ENCODE measurements around the gene RTN4IP1.

RTN4IP1 gene, protein sequence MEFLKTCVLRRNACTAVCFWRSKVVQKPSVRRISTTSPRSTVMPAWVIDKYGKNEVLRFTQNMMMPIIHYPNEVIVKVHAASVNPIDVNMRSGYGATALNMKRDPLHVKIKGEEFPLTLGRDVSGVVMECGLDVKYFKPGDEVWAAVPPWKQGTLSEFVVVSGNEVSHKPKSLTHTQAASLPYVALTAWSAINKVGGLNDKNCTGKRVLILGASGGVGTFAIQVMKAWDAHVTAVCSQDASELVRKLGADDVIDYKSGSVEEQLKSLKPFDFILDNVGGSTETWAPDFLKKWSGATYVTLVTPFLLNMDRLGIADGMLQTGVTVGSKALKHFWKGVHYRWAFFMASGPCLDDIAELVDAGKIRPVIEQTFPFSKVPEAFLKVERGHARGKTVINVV

DNA sequence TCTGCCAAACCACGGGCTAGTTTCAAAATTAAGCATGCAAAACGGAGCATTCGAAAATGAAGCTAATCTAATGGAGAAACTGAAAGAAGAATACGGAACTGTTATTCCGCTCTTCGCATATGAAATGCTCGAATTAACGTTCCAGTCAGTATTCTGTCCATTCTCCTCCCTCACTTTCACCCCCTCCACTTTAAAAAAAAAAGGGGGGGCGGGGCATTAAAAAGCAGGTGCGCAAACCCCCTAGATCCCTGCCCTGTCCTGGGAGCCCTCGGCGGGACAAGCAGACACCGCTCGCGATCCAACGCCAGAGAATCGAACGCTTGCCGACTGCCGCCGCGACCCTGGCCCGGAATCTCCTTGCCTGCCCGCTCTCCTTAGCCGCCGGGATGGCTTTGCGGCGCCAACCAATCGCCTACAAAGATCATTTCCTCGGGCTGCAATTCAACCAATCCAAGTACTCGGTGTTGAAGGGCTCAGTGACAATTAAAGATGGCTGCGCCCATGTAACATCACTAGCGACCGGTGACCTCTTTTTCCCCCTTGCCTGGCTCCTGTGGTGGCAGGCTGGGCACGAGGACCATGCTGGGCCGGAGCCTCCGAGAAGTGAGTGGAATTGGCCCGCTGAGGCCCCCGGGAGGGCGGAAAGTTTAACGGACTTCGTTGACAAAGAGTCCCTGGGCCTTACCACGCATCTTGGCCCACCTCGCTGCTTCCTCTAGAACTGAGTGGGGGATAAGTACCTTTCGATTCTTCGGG lies at the start of gene RTN4IP1, which contains the start of gene QRSL1:
Gene RTN4IP1, minus strand, starts transcription at position 396 of the 756 bp plus-strand sequence. CDS start 477 bp downstream, outside the sequence.
Gene QRSL1, plus strand, starts transcription at position 476 of the 756 bp plus-strand sequence. Its CDS starts 104 bp downstream, at position 580.
- DNase-seq (ENCODE audit: low read depth in 2 of 2) = peak; percentile 87

DNA sequence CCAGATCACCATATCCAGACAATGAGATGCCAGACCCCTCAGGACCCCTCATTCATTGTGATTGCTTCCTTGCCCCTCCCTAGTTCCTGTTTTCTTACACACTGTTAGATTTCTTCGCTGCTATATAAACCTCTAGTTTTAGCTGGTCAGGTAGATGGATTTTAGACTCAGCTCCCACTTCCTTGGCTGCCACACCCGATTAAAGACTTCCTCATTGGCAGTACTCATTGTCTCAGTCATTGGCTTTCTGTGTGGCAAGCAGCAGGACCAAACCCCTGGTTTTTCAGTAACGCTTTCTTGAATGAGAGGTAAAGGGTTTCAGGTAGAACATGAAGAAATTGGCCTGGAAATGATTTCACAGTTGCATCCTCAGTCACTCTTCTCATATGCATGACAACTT lies 48.0 kb upstream of the RTN4IP1 start:
- DNase-seq (ENCODE audit: low read depth in 2 of 2) = no peak

DNA sequence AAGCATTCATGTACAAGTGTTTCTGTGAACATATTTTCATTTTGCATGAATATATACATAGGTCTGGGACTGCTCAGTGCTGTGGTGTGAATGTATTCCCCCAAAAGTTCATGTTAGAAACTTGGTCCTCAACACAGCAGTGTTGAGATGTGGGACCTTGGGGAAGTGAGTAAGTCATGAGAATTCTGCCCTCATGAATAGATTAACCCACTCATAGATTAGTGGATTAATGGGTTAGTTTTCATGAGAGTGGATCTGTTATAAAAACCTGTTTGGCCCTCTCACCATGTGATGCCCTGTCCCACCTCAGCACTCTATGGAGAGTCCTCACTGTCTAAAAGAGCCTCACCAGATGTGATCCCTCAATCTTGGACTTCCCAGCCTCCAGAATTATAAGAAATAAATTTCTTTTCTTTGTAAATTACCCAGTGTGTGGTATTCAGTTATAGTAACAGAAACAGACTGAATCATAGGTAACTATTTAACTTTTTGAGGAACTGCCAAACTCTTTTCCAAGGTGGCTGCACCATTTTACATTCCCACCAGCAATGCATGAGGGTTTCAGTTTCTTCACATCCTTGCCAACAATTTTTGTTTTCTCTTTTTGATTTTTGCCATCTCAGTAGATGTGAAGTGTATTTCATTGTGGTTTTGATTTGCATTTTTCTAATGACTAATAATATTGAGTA lies 45.4 kb upstream of the RTN4IP1 start:
- DNase-seq (ENCODE audit: low read depth in 2 of 2) = no peak

DNA sequence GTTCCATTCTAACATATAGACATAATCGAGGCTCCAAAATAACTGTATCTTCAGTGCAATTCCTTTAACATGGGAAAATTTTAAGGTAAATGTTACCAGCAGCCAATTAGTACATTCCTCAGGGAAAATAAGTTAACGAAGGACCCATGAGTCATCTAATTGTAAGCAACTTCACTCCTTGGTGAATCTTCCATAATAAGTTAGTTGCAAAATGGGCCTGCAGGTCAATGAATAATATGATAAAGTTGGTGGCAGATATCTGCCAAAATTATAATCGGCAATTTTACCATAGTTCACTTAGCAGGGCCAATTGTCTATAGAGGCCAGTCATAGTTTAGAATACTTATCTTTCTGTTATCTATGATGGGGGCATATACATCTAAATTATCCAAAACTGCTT lies 42.4 kb upstream of the RTN4IP1 start:
- DNase-seq (ENCODE audit: low read depth in 2 of 2) = no peak

DNA sequence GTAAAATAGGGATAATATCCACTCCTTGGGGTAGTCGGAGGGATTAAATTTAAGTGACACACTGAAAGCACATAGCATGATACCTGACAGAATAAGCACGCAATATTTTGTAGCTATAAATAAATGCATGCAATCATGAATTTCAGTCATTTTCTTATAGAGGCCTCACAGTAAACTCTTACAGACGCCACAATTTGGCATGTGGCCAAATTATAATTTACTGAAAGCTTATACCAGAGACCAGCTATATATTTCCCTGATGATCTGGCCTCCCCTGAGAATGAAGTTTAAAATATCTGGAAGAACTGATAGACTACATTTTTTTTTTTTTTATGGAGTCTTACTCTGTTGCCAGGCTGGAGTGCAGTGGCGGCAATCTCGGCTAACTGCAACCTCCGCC lies 40.9 kb upstream of the RTN4IP1 start:
- no peak for DNase-seq (ENCODE audit: low read depth in 2 of 2)

DNA sequence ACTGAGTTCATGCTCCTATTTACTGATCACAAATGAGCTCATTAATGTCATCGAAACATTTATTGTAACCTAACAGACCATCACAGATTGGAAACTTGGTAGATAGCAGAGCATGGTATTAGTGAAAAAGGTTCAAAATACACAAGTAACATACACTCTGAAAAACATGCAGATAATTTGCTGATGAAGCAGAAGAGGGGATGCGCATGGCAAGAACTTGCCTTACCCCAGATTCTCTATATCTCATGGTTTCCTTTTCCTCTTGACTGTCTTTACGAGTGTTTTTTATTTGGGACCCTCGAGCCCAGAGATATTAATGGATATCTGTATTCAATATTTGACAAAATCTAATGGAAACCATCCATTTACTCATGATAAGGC lies 37.7 kb upstream of the RTN4IP1 start:
- DNase-seq (ENCODE audit: low read depth in 2 of 2) = no peak

DNA sequence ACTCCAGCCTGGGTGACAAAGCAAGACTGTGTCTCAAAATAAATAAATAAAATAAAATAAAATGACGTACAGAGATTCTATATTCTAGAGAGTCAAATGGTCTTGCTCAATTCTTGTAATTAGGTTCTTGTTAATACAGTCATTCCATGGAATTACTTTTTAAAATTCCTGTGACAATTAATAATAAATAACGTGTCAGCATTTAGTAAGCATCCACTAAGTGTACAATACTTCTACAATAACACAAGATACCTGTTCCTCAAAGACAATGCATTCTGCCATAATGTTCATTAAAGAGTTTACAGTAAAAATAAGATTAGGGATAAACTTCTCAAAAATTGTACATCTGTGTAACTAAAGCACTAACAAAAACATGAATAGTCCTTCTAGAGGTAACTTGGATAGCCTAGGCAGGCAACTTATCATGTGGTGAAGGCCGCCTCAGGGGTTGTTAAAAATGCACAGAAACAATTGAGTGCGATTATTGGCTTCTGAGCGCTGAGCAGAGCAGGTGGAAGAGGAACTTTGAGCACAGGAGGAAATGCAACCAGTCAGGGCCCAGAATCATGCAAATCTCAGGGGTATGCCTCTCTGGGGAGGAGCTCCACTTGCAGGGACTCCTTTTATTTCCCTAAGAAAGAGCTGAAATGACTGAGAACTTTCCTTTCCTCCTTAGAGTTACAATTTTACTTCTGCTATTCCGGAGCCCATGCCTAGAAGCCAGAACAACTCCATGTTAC lies 37.2 kb upstream of the RTN4IP1 start:
- DNase-seq (ENCODE audit: low read depth in 2 of 2) = no peak

DNA sequence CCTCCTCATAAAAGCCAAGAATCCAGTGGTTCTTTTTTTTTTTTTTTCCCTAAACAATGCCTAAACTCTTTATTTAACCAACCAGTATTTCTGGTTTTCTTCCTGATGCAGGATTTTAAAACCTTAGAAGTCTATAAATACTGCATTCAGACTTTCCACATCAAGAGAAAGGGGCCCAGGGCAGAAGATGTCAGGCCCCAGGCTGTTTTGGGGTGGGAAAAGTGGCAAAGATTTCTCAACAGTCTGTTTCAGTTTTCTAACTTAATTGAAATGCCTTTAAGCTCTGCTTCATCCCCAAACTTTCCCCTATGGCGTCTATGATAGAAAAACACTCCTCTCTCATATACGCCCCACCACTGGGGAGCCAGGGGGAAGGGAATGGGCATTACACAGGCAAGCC lies 33.2 kb upstream of the RTN4IP1 start:
- DNase-seq (ENCODE audit: low read depth in 2 of 2) = no peak

DNA sequence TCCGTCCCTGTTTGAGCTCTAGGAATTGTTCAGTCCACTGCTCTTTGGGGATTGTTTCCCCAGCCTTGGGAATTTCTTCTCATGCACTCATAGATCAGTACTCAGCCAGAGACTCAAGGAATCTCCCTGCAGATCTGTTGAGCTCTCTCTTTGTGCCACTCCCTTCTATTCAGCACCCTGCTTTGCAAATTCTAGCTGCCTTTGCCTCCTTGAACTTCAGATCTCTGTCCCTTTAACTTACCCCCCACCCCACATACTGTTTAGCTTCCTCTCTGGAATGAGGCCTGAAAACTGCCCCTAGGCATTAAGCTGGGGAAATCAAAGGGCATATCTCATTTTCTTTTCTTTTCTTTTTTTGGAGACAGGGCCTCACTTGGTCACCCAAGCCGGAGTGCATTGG lies 30.6 kb upstream of the RTN4IP1 start:
- no peak for DNase-seq (ENCODE audit: low read depth in 2 of 2)

DNA sequence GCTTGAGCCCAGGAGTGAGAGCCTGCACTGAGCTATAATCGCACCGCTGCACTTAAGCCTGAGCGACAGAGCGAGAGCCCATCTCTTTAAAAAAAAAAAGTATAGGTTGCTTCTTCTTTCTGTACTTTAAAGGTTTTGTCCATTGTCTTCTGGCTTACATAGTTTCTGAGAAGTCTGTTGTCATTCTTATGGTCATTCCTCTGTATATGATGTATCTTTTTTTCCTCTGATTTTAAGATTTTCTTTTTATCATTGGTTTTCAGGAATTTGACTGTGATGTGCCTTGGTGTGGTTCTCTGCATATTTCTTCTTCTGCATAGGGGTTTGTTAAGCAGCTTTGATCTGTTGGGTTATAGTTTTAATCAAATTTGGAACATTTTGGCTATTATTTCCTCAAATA lies 29.2 kb upstream of the RTN4IP1 start:
- no peak for DNase-seq (ENCODE audit: low read depth in 2 of 2)

DNA sequence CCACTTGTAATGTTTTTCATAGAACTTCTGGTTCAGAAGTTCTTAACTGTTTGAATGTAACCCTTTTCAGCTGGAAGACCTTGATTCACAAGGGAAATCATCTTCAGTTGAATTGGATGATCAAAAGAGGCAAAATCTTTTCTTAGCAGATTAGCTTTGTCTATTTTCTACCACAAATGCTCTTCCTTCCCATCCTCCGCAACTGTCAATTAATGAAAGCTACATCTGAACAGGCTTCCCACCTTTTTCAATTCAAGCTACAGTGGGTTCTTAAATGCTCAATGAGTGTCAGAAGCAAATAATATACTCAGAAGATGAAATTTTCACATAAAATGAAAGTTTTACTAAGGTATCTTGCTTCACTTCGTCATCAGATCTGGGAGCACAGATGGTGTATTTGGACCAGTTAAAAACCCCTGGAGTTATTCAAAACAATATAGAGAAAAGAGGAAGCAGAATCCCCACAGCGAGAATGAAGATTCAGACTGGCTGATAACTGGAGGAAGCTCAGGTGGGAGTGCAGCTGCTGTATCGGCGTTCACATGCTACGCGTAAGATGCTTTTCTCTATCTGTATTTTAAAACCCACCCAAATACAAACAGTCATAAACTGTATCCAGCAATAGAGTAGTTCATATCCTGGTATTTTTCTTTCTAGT lies 19.5 kb upstream of the RTN4IP1 start:
- DNase-seq (ENCODE audit: low read depth in 2 of 2) = no peak

DNA sequence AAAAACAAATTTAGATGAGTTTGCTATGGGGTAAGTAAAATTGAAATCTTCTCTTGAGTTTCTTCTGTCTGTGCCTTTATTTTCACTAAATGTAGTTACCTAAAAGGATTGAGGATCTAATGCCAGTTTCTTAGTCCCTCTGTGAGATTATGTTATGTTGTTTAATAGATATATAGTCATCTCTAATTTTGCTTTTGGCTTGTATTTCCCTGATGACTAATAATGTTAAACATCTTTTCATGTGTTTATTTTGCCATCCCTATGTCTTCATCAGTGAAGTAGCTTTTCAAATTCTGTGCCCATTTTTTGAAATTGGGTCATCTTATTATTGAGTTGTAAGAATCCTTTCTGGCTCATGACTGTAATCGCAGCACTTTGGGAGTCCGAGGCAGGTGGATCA lies 13.8 kb upstream of the RTN4IP1 start:
- DNase-seq (ENCODE audit: low read depth in 2 of 2) = no peak

DNA sequence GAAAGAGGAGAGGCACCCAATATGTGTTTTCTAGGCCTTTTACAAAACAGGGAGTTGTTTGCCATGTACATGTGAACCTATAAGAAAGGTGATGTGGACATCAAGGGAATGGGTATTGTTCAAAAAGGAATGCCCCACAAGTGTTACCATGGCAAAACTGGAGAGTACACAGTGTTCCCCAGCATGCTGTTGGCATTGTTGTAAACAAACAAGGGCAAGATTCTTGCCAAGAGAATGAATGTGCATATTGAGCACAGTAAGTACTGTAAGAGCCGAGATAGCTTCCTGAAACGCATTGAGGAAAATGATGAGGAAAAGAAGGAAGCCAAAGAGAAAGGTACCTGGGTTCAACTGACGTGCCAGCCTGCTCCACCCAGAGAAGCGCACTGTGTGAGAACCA lies 13.2 kb upstream of the RTN4IP1 start:
- DNase-seq (ENCODE audit: low read depth in 2 of 2) = no peak

DNA sequence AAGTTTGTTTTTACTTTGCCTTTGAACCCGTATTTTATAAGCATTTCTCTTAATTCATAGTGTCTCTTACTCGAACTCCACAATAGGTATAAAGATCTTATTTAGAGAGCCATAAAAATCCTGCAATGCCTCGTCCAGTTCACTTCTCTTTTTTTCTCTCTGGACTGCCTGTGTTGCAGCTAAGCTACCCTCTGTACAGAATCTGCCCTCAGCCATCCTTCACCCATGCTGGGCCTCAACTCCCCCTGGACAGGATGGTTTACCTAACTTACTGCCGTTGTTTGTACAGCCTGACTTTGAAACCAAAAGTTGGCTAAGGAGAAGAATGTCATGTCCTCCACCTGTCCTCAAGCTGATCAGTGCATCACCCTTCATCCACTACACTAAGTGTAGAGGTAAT lies 10.5 kb upstream of the RTN4IP1 start:
- no peak for DNase-seq (ENCODE audit: low read depth in 2 of 2)

DNA sequence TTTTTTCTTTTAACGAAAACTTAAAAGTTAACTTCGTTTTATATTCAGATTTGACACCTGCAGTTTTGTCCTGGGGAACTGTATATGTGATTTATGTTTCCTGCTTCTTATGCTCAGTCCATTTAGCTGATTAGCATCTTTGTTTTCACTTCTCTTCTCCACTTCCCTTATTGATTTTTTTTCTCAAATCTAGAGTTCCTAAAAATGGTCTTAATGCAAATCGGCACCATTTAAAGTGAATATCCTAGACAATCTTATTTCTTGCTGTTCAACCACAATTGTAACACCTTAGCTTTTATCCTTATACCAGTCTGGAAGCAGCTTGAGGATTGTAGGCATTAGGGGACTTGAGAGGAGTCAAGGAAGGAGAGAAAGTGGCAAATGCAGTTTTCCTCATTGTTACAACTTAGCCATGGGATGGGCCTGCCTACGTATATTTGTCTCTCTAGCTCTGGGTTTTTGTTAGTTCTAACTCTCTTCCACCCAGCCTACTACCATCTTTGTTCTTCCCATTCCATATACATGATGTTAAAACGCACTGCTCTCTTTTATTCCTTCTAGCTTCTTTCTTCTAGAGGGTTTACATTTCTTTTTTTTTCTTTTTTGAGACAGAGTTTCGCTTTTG lies 8.5 kb upstream of the RTN4IP1 start:
- DNase-seq (ENCODE audit: low read depth in 2 of 2) = no peak

DNA sequence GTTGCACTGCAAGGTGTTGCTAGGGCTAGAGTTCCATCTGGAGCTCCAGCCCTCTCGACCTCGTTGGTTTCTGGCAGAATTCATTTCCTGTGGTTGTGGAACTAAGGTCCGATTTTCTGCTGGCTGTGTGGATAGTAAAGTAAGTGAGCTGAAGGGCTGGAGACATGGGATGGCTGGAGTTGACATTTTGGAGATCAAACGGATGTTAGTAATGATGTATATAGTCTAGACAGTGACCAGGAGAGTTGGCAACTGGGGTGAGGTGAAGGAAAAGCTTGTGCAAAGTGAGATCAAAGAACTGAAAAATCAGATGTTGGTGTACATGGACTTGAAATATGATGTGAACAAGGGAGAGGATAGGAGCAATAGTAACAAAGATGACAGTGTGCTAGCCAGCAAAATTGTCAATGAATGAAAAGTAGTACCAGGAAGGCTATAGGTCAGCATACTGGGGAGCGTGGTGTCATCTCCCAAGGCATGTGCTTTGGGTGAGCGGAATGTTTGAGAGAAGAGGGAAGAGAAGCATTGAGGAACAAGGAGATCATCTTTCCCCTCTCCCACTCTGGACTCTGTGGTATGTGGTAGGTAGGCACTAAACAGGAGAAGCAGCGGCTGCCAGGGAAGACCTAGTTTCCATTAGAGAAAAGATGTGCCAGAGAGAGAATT lies 7.9 kb upstream of the RTN4IP1 start:
- no peak for DNase-seq (ENCODE audit: low read depth in 2 of 2)

DNA sequence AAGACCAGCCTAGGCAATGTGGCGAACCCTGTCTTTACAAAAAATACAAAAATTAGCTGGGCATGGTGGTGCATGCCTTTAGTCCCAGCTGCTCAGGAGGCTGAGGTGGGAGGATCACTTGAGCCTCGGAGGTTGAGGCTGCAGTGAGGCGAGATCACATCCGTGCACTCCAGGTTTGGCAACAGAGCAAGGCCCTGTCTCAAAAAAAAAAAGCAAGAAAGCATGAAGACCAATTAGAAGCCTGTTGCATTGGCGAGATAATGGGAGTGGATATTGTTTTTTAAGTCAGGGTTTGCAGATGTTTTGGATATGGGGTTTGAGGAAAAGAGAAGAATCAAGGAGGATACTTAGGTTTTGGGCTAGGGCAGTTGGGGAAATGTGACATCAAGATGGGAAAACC lies 5.3 kb upstream of the RTN4IP1 start:
- no peak for DNase-seq (ENCODE audit: low read depth in 2 of 2)

DNA sequence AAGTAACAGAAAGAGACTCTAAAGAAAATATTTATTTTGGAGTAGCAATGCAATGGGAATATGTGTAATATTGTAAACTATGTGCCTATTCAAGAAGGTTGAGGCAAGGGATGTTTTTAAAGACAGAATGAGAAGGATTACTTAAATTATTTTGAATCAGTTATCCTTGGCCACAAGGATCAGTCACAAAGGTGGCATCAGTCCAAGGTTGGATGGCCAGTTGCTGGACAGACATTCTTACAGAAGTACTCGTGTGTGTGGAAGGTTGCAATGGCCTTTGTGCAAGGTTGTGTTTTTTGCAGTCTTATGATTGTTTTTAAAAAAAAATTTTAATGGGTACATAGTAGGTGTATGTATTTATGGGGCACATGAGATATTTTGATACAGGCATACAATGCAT lies 2.0 kb upstream of the RTN4IP1 start:
- no peak for DNase-seq (ENCODE audit: low read depth in 2 of 2)

DNA sequence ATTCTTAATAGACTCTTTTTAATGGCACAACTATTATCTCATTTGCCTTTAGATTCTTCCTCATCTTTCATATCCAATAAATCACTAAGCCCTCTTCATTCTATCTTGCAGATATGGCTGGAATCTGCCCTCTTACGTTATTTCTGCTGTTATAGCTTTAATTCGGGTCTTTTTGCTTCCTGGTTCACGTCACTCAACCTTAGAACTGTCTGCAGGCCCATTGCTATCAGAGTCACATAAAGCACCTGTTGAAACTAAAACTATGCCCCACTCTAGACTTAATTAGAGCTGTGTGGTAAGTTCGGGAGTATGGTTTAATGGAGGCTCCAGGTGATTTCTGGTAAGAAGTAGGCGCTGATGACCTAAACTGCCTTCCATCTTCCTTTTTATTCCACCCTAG lies 1.1 kb upstream of the RTN4IP1 start:
- DNase-seq (ENCODE audit: low read depth in 2 of 2) = no peak

DNA sequence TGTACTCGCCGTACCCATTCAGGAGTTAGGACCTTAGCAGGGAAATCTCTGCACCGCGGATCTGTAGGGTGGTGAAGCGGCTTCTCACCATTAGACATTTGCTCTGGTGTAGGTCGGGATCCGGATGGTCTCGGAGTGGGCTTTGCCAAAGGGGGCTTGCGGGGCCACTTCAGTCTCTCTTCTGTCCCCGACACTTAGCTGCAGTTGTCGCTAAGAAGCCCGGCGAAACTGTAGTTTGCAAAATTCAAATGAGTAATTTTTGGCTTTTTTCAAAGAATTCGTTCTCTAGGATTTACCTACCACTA lies 513 bp upstream of the RTN4IP1 start:
- no peak for DNase-seq (ENCODE audit: low read depth in 2 of 2)

Data from fibroblast of skin of left quadriceps (primary cell).